ENCODE data around the gene TMEM43. TPM values are rescaled to one million over a fixed set of nuclear protein-coding genes. Genes with fewer than 3 reads are reported as not detected.
"Not testable (repeated sequence)": the region's sequence is repeated elsewhere in the genome, so short reads cannot be mapped to it uniquely, and the experiment has no call there.

Gene TMEM43
- total RNA-seq, 1 experiment from 2014 or later = 36.7 TPM

- Histone ChIP-seq H2BK15ac (ENCODE audit: low read depth, low read length) (no peak overlapping the region), H3K14ac (ENCODE audit: insufficient read depth, low read length) (no peak overlapping the region), H2BK120ac (ENCODE audit: low read depth, low read length, poor library complexity, severe bottlenecking) (no peak overlapping the region), H2BK5ac (ENCODE audit: insufficient read length, low read length) (no peak overlapping the region), H3K27me3 (ENCODE audit: insufficient read depth, low read length) (no peaks in the 10 kb centered on the region), H2BK12ac (ENCODE audit: insufficient read length, low read depth, low read length) (no peak overlapping the region), H2AK5ac (ENCODE audit: insufficient read length, low read length) (no peak overlapping the region), H2BK20ac (ENCODE audit: low read depth, low read length, poor library complexity, severe bottlenecking) (no peak overlapping the region), H3K56ac (ENCODE audit: insufficient read length, low read depth, low read length) (no peak overlapping the region), H2AFZ (ENCODE audit: low read length) (no peak overlapping the region), H3K9me3 (ENCODE audit: control insufficient read depth, low read depth, low read length) (no peaks in the 10 kb centered on the region), H3K27ac (ENCODE audit: insufficient read length, low read depth, low read length) (no peak overlapping the region), H3K18ac (ENCODE audit: insufficient read length, low read depth, low read length) (no peak overlapping the region), H3K23me2 (ENCODE audit: insufficient read length, low read depth, low read length, poor library complexity, severe bottlenecking) (no peaks in the 10 kb centered on the region), H3K4ac (ENCODE audit: low read depth, low read length) (no peak overlapping the region), H3K4me2 (ENCODE audit: insufficient read depth, insufficient read length, low read length) (no peak overlapping the region), H4K8ac (replicated peaks; ENCODE audit: insufficient read length, low read depth, low read length) (no peak overlapping the region), H3K79me1 (ENCODE audit: insufficient read depth, low read depth, low read length, poor library complexity, severe bottlenecking) (no peaks in the 10 kb centered on the region), H3T11ph (ENCODE audit: low read length) (no peak overlapping the region), H4K20me1 (ENCODE audit: control insufficient read depth, insufficient read depth, insufficient read length) (no peaks in the 10 kb centered on the region), H4K91ac (ENCODE audit: insufficient read length, low read depth, low read length) (no peak overlapping the region), H3K4me1 (ENCODE audit: insufficient read depth, low read length) (no peaks in the 10 kb centered on the region), H3K79me2 (ENCODE audit: insufficient read depth, low read length) (no peaks in the 10 kb centered on the region), H3K9ac (ENCODE audit: extremely low read depth, insufficient read length, low read length) (no peak overlapping the region), H3K23ac (ENCODE audit: insufficient read length, low read depth, low read length) (no peak overlapping the region), H4K5ac (ENCODE audit: insufficient read length, low read depth, low read length) (no peak overlapping the region)
- Mint-ChIP-seq H3K27ac (no peak overlapping the region), H3K4me3 (no peak overlapping the region), H3K4me1 (no peaks in the 10 kb centered on the region), H3K9me3 (peaks cover 4 to 25% of the 10 kb centered on the region in 2 experiments; a peak in 2 of 5 replicates), H3K27me3 (ENCODE audit: low read depth) (peaks cover 6% of the 10 kb centered on the region), H3K36me3 (ENCODE audit: insufficient read depth in 1 of 3, low read depth in 3 of 3) (no peaks in the 10 kb centered on the region)
- TF ChIP-seq CTCF (conservative IDR thresholded peaks at IDR 0.05) = no peak
- DNase-seq = no peak
- WGBS (ENCODE audit: extremely low coverage, insufficient read length, low lambda C conversion rate) = no CpG with 5 or more reads among the region's 5 CpGs
Measured at GRCh38 chr3:14097616-14098391, 27.0 kb upstream of the TMEM43 start.

- H3K4me1 Mint-ChIP-seq; DNase-seq; H2BK120ac ChIP-seq (ENCODE audit: low read depth, low read length, poor library complexity, severe bottlenecking); H4K91ac ChIP-seq (ENCODE audit: insufficient read length, low read depth, low read length); H4K20me1 ChIP-seq (ENCODE audit: control insufficient read depth, insufficient read depth, insufficient read length); H3K56ac ChIP-seq (ENCODE audit: insufficient read length, low read depth, low read length); H2AK5ac ChIP-seq (ENCODE audit: insufficient read length, low read length); H3K4me1 ChIP-seq (ENCODE audit: insufficient read depth, low read length); H3K18ac ChIP-seq (ENCODE audit: insufficient read length, low read depth, low read length); H3K23ac ChIP-seq (ENCODE audit: insufficient read length, low read depth, low read length); H3K9me3 ChIP-seq (ENCODE audit: control insufficient read depth, low read depth, low read length); H2BK20ac ChIP-seq (ENCODE audit: low read depth, low read length, poor library complexity, severe bottlenecking); H3K14ac ChIP-seq (ENCODE audit: insufficient read depth, low read length); H2AFZ ChIP-seq (ENCODE audit: low read length); H3K23me2 ChIP-seq (ENCODE audit: insufficient read length, low read depth, low read length, poor library complexity, severe bottlenecking); H3K79me1 ChIP-seq (ENCODE audit: insufficient read depth, low read depth, low read length, poor library complexity, severe bottlenecking); H3K9ac ChIP-seq (ENCODE audit: extremely low read depth, insufficient read length, low read length); H2BK15ac ChIP-seq (ENCODE audit: low read depth, low read length); H3K4me2 ChIP-seq (ENCODE audit: insufficient read depth, insufficient read length, low read length); H3K4me3 Mint-ChIP-seq; H2BK5ac ChIP-seq (ENCODE audit: insufficient read length, low read length); H3K27ac Mint-ChIP-seq; H4K5ac ChIP-seq (ENCODE audit: insufficient read length, low read depth, low read length); H2BK12ac ChIP-seq (ENCODE audit: insufficient read length, low read depth, low read length); H3K4ac ChIP-seq (ENCODE audit: low read depth, low read length); H3K27me3 ChIP-seq (ENCODE audit: insufficient read depth, low read length); H3K9me3 Mint-ChIP-seq; H3T11ph ChIP-seq (ENCODE audit: low read length); H4K8ac ChIP-seq (replicated peaks; ENCODE audit: insufficient read length, low read depth, low read length); H3K79me2 ChIP-seq (ENCODE audit: insufficient read depth, low read length); H3K27me3 Mint-ChIP-seq (ENCODE audit: low read depth); H3K27ac ChIP-seq (ENCODE audit: insufficient read length, low read depth, low read length): not testable (repeated sequence)
- H3K36me3 Mint-ChIP-seq (ENCODE audit: insufficient read depth in 1 of 3, low read depth in 3 of 3) = peaks cover 12 to 31% (median 24%) of the 10 kb centered on the region in 3 experiments
- WGBS (ENCODE audit: extremely low coverage, insufficient read length, low lambda C conversion rate) = no CpG with 5 or more reads among the region's 5 CpGs
Measured at GRCh38 chr3:14109821-14110220, 15.0 kb upstream of the TMEM43 start.
